Liver (tissue), 9 donors: Measurements from ENCODE around the gene TLE4. TPM values are rescaled to one million over a fixed set of nuclear protein-coding genes. Genes with fewer than 3 reads are reported as not detected.

ENCODE experiments used
- DNase-seq: peaks from one replicate; pipeline ENCODE4 v3.0.0-alpha.2; 2017; ENCODE audit warnings: low spot score
- H3K27ac ChIP-seq, 2 donors: one replicate each; pipeline ENCODE4 v1.7.0; 2013; ENCODE audit warnings: inconsistent platforms in 2 of 2, low read length in 2 of 2, control low read depth in 1 of 2, low read depth in 1 of 2, mild to moderate bottlenecking in 1 of 2
- H3K27me3 ChIP-seq, 4 donors: one replicate each; pipeline versions ENCODE4 v1.6.1 to v1.7.0; 2013; ENCODE audit warnings: low read length in 3 of 4, inconsistent platforms in 1 of 4, mild to moderate bottlenecking in 1 of 4, moderate library complexity in 1 of 4; ENCODE audit not compliant: control insufficient read depth in 4 of 4, insufficient read depth in 4 of 4
- H3K36me3 ChIP-seq, 4 donors: one replicate each; pipeline versions ENCODE4 v1.6.1 to v1.7.0; 2013; ENCODE audit warnings: low read length in 3 of 4, mild to moderate bottlenecking in 3 of 4, low read depth in 1 of 4, moderate library complexity in 1 of 4; ENCODE audit not compliant: control insufficient read depth in 4 of 4, insufficient read depth in 3 of 4
- H3K4me1 ChIP-seq, 4 donors: one replicate each; pipeline versions ENCODE4 v1.6.1 to v1.7.0; 2013; ENCODE audit warnings: low read length in 3 of 4, mild to moderate bottlenecking in 3 of 4, moderate library complexity in 1 of 4; ENCODE audit not compliant: control insufficient read depth in 4 of 4, insufficient read depth in 4 of 4
- H3K4me3 ChIP-seq, 3 donors: one replicate each; pipeline versions ENCODE4 v1.6.1 to v1.7.0; 2013; ENCODE audit warnings: low read length in 3 of 3, control low read depth in 1 of 3, low read depth in 1 of 3, mild to moderate bottlenecking in 1 of 3
- H3K9ac ChIP-seq, 2 donors: one replicate each; pipeline ENCODE4 v1.7.0; 2013; ENCODE audit warnings: low read length in 2 of 2, mild to moderate bottlenecking in 2 of 2, moderate library complexity in 2 of 2, control low read depth in 1 of 2, low read depth in 1 of 2
- H3K9me3 ChIP-seq, 4 donors: one replicate each; pipeline versions ENCODE4 v1.6.1 to v1.7.0; 2013; ENCODE audit warnings: low read length in 3 of 4; ENCODE audit not compliant: control insufficient read depth in 4 of 4
- EGR1 ChIP-seq, 2 donors: IDR thresholded peaks; 2 replicates each; pipeline ENCODE4 v1.6.1; 2016 to 2018; ENCODE audit warnings: antibody characterized with exemption in 2 of 2, low read depth in 2 of 2
- FOXA1 ChIP-seq: IDR thresholded peaks from 2 replicates; pipeline ENCODE4 v1.6.1; 2016; ENCODE audit warnings: antibody characterized with exemption
- FOXA2 ChIP-seq: IDR thresholded peaks from 2 replicates; pipeline ENCODE4 v1.6.1; 2016; ENCODE audit warnings: antibody characterized with exemption
- GABPA ChIP-seq, 2 donors: IDR thresholded peaks in 1 of 2; conservative IDR thresholded peaks in 1 of 2; 2 replicates each; pipeline ENCODE4 v1.6.1; 2016; ENCODE audit warnings: antibody characterized with exemption in 2 of 2, mild to moderate bottlenecking in 1 of 2, moderate library complexity in 1 of 2
- HNF4A ChIP-seq, 2 donors: conservative IDR thresholded peaks; 2 replicates each; pipeline ENCODE4 v1.6.1; 2016; ENCODE audit warnings: antibody characterized with exemption in 2 of 2, mild to moderate bottlenecking in 2 of 2
- HNF4G ChIP-seq: IDR thresholded peaks from 2 replicates; pipeline ENCODE4 v1.6.1; 2016; ENCODE audit warnings: antibody characterized with exemption
- NR2F2 ChIP-seq: IDR thresholded peaks from 2 replicates; pipeline ENCODE4 v1.6.1; 2016; ENCODE audit warnings: antibody characterized with exemption
- RAD21 ChIP-seq, 2 donors: IDR thresholded peaks; 2 replicates each; pipeline ENCODE4 v1.6.1; 2016; ENCODE audit warnings: antibody characterized with exemption in 2 of 2, mild to moderate bottlenecking in 2 of 2
- RXRA ChIP-seq, 2 donors: IDR thresholded peaks; 2 replicates each; pipeline ENCODE4 v1.6.1; 2017 to 2018; ENCODE audit warnings: antibody characterized with exemption in 2 of 2, mild to moderate bottlenecking in 1 of 2
- SP1 ChIP-seq: IDR thresholded peaks from 2 replicates; pipeline ENCODE4 v1.6.1; 2018; ENCODE audit warnings: antibody characterized with exemption, mild to moderate bottlenecking
- YY1 ChIP-seq: IDR thresholded peaks from 2 replicates; pipeline ENCODE4 v1.6.1; 2016; ENCODE audit warnings: antibody characterized with exemption, mild to moderate bottlenecking
- whole genome bisulfite sequencing: extraction: QIAGEN DNeasy Blood & Tissue Kit; methylation state at CpG from one replicate; pipeline ENCODE4 v1.1.7; 2013; 5-methylcytosine and 5-hydroxymethylcytosine counted together
- polyA plus RNA-seq, 2 donors: library from polyadenylated mRNA; stranded (reverse) in 1 of 2; unstranded in 1 of 2; fragments of 200-250 nt in 1 of 2; fragments of >200 nt in 1 of 2; fragmentation: Nextera tagmentation in 1 of 2; extraction: Ambion mirVana in 1 of 2; gene quantifications; one replicate each; pipeline versions ENCODE4 v1.2.1 to v1.2.3, GENCODE V29; 2013 to 2015
- total RNA-seq, 2 donors: library from RNA; depleted of rRNA; stranded (reverse); fragments of >200 nt; gene quantifications; one replicate each; pipeline ENCODE4 v1.2.3, GENCODE V29; 2014
- TF ChIP-seq, protein P1 (sequence below): fragments of 150-350 bp; IDR thresholded peaks from 2 replicates; pipeline ENCODE4 v1.5.1; 2017; ENCODE audit warnings: improper control_type of control experiment, low read depth, low read length; ENCODE audit not compliant: missing input control
- TF ChIP-seq, protein P2 (sequence below): IDR thresholded peaks from 2 replicates; pipeline ENCODE4 v1.6.1; 2016; ENCODE audit warnings: antibody characterized with exemption, mild to moderate bottlenecking
- TF ChIP-seq, protein P3 (sequence below): IDR thresholded peaks from 2 replicates; pipeline ENCODE4 v1.6.1; 2016; ENCODE audit warnings: antibody characterized with exemption
- donor health status: healthy.
- donor health status: healthy.
- donor health status: healthy.
- donor health status: healthy.
- donor health status: healthy.

The TLE4 gene
- total and polyA plus RNA-seq, 4 donors, result 2.5 to 6.6 (median 4.7) TPM

DNA sequence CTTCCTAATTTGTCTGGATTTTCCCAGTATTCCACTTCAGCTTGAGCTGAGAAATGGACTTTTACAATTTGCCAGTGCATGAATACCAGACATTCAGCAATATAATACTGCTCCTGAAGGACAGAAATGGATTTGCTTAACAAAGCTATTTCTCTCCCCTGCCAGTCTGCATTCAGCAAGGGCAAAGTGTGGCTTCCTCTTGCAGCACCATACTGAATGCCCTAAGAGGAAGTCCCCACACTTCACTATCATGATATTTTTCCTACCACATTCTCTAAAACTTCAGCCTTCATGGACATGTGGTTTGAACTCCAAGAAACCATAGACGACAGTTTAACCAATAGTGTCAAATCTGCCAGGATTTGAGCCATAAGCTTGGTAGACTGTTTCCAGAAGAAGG lies 19.8 kb upstream of the TLE4 start:
- DNase-seq, result no peak
- Histone ChIP-seq H3K9ac (no peak overlapping the region), H3K27ac (no peak overlapping the region), H3K4me3 (no peak overlapping the region), H3K9me3 (no peaks in the 10 kb centered on the region), H3K36me3 (no peaks in the 10 kb centered on the region), H3K4me1 (no peaks in the 10 kb centered on the region), H3K27me3 (no peaks in the 10 kb centered on the region)
- WGBS, result 56% methylated on average over 1 of the region's 1 CpG
- TF ChIP-seq HNF4G (no peak), SP1 (no peak), NR2F2 (no peak), HNF4A (conservative IDR thresholded peaks at IDR 0.05) (no peak), FOXA1 (no peak), GABPA (IDR thresholded peaks at IDR 0.05 in 1 of 2, conservative IDR thresholded peaks at IDR 0.05 in 1 of 2) (no peak), FOXA2 (no peak), RXRA (IDR thresholded peaks at IDR 0.05) (no peak), EGR1 (IDR thresholded peaks at IDR 0.05; ENCODE audit: low read depth in 2 of 2) (no peak), YY1 (no peak)
- TF ChIP-seq, protein P1, sequence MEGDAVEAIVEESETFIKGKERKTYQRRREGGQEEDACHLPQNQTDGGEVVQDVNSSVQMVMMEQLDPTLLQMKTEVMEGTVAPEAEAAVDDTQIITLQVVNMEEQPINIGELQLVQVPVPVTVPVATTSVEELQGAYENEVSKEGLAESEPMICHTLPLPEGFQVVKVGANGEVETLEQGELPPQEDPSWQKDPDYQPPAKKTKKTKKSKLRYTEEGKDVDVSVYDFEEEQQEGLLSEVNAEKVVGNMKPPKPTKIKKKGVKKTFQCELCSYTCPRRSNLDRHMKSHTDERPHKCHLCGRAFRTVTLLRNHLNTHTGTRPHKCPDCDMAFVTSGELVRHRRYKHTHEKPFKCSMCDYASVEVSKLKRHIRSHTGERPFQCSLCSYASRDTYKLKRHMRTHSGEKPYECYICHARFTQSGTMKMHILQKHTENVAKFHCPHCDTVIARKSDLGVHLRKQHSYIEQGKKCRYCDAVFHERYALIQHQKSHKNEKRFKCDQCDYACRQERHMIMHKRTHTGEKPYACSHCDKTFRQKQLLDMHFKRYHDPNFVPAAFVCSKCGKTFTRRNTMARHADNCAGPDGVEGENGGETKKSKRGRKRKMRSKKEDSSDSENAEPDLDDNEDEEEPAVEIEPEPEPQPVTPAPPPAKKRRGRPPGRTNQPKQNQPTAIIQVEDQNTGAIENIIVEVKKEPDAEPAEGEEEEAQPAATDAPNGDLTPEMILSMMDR, result no peak
- TF ChIP-seq, protein P2, sequence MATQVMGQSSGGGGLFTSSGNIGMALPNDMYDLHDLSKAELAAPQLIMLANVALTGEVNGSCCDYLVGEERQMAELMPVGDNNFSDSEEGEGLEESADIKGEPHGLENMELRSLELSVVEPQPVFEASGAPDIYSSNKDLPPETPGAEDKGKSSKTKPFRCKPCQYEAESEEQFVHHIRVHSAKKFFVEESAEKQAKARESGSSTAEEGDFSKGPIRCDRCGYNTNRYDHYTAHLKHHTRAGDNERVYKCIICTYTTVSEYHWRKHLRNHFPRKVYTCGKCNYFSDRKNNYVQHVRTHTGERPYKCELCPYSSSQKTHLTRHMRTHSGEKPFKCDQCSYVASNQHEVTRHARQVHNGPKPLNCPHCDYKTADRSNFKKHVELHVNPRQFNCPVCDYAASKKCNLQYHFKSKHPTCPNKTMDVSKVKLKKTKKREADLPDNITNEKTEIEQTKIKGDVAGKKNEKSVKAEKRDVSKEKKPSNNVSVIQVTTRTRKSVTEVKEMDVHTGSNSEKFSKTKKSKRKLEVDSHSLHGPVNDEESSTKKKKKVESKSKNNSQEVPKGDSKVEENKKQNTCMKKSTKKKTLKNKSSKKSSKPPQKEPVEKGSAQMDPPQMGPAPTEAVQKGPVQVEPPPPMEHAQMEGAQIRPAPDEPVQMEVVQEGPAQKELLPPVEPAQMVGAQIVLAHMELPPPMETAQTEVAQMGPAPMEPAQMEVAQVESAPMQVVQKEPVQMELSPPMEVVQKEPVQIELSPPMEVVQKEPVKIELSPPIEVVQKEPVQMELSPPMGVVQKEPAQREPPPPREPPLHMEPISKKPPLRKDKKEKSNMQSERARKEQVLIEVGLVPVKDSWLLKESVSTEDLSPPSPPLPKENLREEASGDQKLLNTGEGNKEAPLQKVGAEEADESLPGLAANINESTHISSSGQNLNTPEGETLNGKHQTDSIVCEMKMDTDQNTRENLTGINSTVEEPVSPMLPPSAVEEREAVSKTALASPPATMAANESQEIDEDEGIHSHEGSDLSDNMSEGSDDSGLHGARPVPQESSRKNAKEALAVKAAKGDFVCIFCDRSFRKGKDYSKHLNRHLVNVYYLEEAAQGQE, result no peak
- TF ChIP-seq, protein P3, sequence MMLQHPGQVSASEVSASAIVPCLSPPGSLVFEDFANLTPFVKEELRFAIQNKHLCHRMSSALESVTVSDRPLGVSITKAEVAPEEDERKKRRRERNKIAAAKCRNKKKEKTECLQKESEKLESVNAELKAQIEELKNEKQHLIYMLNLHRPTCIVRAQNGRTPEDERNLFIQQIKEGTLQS, result no peak

DNA sequence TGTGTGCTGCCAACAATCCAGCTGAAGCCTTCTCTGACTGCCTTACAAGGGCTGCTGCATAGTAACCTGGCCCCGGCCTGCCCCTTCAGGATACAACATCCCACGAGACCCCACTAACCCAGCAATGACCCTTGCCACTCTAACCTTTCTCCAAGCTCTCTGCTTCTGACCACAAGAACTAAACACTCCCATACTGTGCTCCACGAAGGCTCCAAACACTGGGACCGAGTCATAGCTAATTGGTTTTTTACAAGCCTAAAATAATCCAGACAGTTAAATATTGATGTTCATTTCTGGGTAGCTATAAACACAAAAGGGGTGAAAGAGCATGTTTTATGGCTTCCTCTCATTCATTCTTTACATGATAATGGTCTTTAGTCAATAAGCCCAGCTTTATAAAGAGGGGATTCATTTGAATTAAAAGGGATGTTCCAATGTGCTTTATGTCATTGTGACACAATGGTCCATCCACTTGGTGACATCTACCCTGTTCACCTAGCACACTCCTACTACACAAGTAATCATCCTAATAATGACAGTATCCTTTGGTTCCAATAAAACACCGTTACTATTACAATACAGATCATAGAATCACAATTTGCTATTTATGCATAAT lies 16.2 kb upstream of the TLE4 start:
- H3K9ac ChIP-seq, result no peak overlapping the region
- H3K4me3 ChIP-seq, result no peak overlapping the region
- no peaks in the 10 kb centered on the region for H3K27me3 ChIP-seq
- no peak for TF ChIP-seq GABPA (IDR thresholded peaks at IDR 0.05 in 1 of 2, conservative IDR thresholded peaks at IDR 0.05 in 1 of 2)
- TF ChIP-seq SP1, result no peak
- no peak for TF ChIP-seq EGR1 (IDR thresholded peaks at IDR 0.05; ENCODE audit: low read depth in 2 of 2)
- no peak for TF ChIP-seq RAD21 (IDR thresholded peaks at IDR 0.05)
- no peak overlapping the region for H3K27ac ChIP-seq
- DNase-seq, result no peak
- H3K9me3 ChIP-seq, result no peaks in the 10 kb centered on the region
- 76% methylated on average over 5 of the region's 5 CpGs for WGBS
- no peaks in the 10 kb centered on the region for H3K4me1 ChIP-seq
- no peaks in the 10 kb centered on the region for H3K36me3 ChIP-seq
